Stimulated activated CD4-positive, alpha-beta T cell treated with anti-CD3 and anti-CD28 coated beads, Interleukin-2, amount 100 ng/mL, for 4 hours (primary cell): ENCODE results near the gene LGR6.

Experiments
- DNase-seq: peaks from one replicate; pipeline ENCODE4 v3.0.0-alpha.2; 2020; ENCODE audit warnings: low read depth

LGR6 gene

GRCh38 chr1:202200669-202201068, 7.1 kb downstream of the LGR6 start:
- DNase-seq, result no peak

- DNase-seq, result no peak
These were observed 7.7 kb downstream of the LGR6 start for GRCh38 chr1:202201266-202201665.

GRCh38 chr1:202201971-202202370, 8.4 kb downstream of the LGR6 start:
- no peak for DNase-seq

- DNase-seq, result no peak
These were observed 9.0 kb downstream of the LGR6 start for GRCh38 chr1:202202500-202203168.

GRCh38 chr1:202203238-202204039, 9.8 kb downstream of the LGR6 start:
- DNase-seq, result no peak

DNA sequence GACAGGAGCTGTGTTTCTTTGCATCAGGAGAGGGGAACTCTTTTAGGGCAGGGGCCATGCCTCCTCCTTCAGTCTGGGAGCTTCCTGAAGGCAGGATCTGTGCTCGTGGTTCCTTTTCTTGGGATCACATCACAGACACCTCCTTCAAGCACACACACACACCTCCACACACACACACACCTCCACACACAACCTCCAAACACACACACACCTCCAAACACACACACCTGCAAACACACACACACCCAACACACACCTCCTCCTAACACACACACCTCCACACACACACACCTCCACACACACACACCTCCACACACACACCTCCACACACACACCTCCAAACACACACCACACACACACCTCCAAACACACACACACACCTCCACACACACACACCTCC, 10.5 kb downstream of the LGR6 start:
- DNase-seq, result no peak

DNA sequence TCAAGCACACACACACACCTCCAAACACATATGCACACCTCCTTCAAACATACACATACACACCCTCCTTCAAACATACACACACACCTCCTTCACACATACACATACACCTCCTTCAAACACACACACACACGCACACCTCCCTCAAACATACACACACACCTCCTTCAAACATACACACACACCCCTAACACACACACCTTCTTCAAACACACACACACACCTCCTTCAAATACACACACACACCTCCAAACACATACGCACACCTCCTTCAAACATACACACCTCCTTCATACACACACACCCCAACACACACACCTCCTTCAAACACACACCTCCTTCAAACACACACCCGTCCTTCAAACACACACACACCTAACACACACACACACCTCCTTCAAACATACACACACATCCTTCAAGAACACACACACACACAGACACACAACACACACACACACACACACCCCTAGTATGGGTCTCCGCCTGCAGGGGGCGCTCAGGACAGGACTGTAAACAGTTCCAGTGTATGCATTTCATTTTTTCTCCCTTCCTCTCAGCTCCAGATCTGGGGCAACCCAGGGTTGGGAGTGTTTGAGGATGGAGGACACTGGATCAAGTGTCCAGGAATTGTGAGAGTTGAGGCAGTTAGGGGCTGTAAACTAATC, 12.1 kb downstream of the LGR6 start:
- no peak for DNase-seq

DNA sequence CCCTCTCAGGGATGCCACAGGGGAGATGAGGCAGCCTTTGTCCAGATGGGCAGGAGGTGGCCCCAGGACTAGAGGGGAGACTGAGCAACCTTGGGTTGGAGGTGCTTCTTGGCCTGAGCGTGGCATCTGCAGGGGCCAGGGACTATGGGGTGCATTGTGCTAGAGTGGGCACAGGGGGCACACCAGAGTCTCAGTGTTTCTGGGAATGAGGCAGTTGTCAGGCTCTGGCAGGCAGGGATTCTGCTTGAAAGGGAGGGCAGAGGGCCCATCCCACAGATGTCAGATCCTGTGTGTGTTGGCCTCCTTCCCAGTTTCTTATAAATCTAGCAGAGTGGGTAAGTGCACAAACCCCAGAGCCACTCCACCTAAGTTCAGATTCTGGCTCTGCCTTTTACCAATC, 13.7 kb downstream of the LGR6 start:
- no peak for DNase-seq

GRCh38 chr1:202208351-202208857, 14.8 kb downstream of the LGR6 start:
- no peak for DNase-seq

DNA sequence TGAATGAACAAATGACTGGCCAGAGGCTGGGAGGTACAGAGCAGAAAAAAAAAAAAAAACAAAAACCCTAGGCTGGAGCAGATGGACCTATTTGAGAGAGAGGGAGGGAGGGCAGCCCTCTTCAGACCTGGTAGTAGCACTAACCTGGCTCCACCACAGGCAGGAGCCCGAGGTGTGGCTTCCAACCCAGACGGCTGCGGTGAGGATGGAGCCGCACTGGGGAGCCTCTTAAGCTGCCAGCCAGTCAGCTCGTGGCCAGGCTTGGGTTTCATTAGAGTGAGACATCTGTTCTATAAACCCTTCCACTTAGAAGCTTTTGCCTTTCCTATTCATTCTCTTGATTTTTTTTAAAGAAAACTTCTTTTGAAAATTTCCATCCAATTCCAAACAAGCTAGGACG, 16.8 kb downstream of the LGR6 start:
- DNase-seq, result no peak

- DNase-seq, result no peak
These were observed 17.4 kb downstream of the LGR6 start for GRCh38 chr1:202210969-202211368.

DNA sequence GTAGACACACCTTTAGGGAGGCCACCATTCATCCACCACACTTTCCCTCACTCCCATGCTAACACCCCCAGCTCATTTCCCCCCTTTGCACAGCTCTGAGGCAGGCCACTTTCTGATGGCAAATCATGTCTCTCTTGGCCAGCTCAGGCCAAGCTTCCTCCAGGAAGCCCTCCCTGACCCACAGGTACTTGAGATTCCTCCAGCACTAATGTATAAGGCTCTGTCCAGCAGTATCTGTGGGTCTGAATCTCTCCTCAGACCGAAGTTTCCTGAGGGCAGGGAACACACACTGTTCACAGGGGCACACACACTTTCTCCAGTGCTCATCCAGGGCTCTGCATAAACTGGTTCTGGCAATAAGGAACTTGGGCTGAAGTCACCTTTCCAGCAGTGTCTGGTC, 19.2 kb downstream of the LGR6 start:
- DNase-seq, result no peak

GRCh38 chr1:202213361-202214088, 19.9 kb downstream of the LGR6 start:
- no peak for DNase-seq

- no peak for DNase-seq
These were observed 20.7 kb downstream of the LGR6 start for GRCh38 chr1:202214089-202214843.

- DNase-seq, result no peak
These were observed 22.0 kb downstream of the LGR6 start for GRCh38 chr1:202215472-202216130.

DNA sequence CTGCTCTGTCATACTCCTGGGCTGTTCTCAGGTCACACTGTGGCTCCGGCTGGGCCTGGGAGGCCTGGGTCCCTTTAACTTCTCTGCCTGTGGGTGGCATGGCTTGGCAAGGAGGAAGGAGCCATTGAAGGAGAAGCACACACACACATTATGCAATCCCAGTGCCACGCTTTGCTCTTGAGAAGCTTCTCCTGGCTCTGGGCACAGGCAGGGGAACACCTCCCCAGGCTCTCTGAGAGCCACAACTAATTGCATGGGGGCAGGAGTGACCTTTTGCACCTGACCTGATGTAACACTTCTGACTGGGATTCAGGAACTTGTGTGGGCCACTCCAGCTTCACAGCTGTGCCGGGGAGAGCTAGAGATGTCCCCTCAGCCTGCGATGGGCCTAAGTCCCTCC, 23.1 kb downstream of the LGR6 start:
- DNase-seq, result no peak

DNA sequence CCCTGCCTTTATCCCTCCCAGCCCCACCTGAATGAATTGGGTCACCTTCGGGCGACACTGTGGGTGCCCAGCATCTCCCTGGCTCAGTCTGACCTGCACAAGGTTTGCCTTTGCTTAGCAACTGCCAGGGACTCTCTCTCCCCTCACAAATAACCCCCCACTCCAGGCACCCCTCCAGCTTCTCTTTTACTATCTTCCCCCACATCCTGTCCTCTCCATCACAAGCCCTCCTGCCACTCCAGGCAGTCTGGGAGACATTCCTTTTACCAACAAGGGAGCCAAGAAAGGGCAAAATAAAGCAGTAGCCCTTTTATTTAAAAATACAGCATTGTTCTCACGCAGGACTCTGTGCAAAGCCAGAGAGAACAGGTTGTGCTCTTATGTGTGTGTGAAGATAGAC, 23.9 kb downstream of the LGR6 start:
- DNase-seq, result no peak

DNA sequence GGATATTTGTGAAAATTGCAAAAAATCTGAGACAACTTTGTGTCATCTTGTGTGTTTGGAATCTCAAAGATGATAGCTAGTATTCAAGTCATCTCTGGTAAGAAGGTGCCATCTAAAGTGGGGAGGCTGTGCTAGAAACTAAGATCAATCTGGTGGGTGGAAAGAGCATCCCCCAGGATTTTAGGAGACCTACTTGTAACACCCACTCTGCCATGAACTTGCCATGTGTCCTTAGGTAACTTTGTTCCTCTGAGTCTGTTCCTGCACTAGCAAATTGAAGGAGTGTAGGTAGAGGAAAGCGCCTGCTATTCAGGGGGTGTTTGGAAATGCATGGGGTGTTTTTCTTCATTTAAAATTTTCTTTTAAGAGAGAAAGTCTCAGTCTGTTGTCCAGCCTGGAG, 24.4 kb downstream of the LGR6 start:
- no peak for DNase-seq

DNA sequence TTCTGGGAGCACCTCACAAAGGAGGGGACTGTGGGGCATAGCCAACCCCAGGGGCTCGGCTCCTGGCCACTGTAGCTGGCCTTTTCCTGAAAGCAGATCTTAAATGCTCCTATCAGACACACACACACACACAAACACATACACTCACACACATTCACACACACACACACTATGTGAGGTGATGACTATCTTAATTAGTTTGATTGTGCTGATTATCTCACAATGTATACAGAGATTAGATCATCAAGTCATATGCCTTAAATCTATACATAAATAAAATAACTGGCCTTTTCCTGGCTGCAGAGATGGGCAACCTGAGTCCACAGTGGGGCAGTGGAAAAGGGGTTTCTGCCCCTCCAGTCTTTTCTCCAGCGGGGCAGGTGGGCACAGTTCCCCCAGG, 27.1 kb downstream of the LGR6 start:
- DNase-seq, result no peak

DNA sequence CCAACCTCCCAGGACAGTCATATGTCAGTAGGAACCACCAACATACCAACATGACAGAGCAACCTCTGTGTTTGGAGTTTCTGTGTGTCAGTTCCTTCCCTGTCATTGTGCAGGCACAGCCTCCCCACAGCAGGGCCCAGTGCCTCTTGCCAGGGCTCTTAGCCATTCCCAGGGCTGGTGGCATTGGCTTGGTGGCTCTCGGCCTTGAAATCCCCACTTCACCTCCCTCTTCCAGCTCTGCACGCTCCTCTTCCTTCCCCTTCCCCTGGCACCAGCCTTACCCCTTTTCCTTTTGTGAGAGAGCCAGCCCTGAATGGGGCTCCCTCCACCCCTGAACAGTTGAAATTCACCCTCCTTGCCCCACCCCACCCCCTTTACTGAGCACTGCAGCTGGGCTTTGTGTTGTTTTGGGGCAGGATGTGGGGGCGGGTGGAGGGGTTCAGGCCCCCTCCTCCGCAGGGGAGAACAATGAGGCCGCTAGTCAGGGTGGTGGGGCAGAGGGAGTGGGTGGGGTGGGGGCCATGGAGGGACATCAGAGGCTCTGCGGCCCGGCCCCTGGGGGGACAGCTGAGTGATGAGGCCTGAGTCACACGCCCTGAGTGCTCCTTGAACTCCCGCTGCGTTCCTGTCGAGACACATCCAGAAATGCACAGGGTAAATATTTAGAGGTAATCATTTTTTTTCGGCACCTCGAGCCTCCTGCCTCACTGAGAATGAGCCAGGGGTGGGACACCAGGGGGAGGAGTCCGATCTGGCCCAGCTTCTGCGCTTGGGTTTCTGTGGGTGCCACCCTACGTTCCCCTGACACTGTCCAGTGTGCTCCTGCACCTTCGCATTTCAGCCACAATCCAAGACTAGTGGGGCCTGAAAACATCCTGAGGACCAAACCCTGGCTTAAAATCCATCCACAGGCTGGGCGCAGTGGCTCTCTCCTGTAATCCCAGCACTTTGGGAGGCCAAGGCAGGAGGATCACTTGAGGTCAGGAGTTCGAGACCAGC, 28.6 kb downstream of the LGR6 start:
- DNase-seq, result no peak
